ENCODE results near the gene NTNG2.

Gene NTNG2

DNA sequence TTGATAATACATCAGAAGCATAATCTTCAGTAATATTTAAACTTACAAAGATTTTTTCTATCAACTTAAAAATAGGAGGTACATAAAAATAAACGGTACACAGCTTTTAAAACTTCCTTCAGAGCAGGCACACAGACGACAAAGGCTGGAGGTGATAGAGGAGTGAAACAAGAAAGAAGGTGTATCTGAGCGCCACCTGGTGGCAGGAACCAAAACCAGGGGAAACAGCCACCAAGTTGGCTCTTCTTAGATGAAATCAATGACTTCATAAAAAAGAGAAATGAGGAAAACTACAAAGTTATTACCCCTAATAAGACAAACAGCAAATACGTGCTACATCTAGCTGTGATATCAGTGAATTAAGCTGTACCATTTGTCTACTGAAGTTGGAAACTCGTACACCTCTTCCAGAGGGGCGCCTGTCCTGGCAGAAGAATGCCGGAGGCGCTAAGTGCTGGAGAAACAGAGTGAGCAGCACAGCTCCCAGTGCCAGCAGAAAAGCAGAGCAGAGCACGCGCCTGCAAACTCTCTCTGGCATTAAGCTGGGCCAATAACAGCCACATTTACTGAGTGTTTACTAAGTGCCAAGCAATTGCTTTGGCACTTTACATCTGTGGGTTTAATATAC, 107.0 kb downstream of the NTNG2 start:
- peak; percentile 54 for DNase-seq

DNA sequence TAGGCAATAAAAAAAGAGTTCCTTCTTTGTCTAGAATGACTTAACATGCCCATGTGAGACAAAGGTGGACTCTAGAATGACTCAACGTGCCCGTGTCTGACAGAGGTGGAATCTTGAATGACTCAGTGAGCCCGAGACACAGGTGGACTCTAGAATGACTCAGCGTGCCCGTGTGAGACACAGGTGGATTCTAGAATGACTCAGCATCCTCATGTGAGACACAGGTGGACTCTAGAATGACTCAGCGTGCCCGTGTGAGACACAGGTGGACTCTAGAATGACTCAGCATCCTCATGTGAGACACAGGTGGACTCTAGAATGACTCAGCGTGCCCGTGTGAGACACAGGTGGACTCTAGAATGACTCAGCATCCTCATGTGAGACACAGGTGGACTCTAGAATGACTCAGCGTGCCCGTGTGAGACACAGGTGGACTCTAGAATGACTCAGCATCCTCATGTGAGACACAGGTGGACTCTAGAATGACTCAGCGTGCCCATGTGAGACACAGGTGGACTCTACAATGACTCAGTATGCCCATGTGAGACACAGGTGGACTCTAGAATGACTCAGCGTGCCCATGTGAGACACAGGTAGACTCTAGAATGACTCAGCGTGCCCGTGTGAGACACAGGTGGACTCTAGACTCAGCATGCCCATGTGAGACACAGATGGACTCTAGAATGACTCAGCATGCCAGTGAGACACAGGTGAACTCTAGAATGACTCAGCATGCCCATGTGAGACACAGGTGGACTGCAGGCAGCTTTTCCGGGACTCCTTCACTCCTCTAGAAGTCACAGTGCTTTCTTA, 108.1 kb downstream of the NTNG2 start:
- peak; percentile 43 for DNase-seq

- no peak for DNase-seq
Observed at GRCh38 chr9:132274861-132275260, 113.0 kb downstream of the NTNG2 start.

DNA sequence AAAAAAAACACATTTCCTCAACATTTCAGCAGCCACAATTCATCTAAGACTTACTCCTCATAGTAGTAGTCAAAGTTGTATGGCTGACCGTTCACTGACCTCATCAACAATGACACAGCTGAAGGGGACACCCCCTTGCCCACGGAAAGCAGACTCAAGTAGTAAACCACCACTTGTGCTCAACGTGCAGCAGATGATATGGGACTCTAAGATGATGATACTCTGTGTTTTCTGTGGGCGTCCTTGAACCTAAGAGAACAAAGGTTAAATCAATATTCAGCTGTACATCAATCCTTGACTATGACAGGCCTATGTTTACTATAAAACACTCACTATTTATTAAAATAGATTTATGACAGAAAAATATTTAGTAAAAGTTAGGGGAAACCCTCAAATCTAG, 121.3 kb downstream of the NTNG2 start:
- DNase-seq = no peak

- no peak for DNase-seq
Observed at GRCh38 chr9:132283863-132284262, 122.0 kb downstream of the NTNG2 start.

DNA sequence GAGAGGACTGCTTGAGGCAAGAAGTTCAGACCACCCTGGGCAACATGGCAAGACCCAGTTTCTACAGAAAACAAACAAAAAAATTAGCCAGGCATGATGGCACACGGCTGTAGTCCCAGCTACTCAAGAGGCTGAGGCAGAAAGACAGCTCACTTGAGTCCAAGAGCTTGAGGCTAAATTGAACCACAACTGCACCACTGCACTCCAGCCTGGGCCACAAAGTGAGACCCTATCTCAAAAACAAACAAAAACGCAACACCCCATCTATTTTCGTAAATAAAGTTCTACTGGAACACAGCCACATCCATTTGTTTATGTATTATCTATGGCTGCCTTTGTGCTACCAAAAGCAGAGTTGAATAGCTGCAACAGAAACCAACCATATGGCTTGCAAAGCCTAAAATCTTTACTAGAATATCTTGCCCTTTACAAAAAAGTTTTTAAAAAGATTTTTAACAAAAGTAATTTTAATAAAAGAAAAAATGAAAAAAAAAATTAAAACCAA, 125.5 kb downstream of the NTNG2 start:
- DNase-seq = no peak

DNA sequence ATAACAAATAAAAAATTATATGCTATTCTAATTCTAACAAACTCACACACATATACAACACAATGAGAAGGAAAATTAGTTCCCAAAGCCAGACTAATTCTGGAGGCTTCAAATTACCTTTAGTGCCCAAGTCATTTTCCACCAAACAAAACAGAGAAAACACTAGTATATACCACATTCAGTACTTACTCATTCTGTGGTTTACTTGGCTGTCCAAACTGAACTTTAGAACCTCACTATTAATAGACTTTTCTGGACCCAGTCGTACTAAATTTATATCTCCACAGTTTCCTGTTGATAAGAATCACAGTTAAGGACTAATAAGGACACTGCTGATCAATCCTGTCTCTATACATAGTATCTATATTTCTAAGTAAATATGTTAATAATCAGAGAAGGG, 126.5 kb downstream of the NTNG2 start:
- no peak for DNase-seq

GRCh38 chr9:132288966-132289365, 127.1 kb downstream of the NTNG2 start:
- DNase-seq = no peak

GRCh38 chr9:132293145-132293721, 131.4 kb downstream of the NTNG2 start:
- no peak for DNase-seq
